AG09309 (cell line): ENCODE measurements around the gene GADL1.

ENCODE experiments used
- DNase-seq: peaks from one replicate; pipeline ENCODE4 v3.0.0-alpha.2; 2010; ENCODE audit warnings: low read depth
- H3K4me3 ChIP-seq: 2 replicates; pipeline ENCODE4 v1.5.1; 2011; ENCODE audit warnings: mild to moderate bottlenecking, low read depth, low read length, moderate library complexity; ENCODE audit not compliant: control insufficient read depth
- TF ChIP-seq, protein P1 (sequence below): IDR thresholded peaks from 2 replicates; pipeline ENCODE4 v1.5.1; 2011; ENCODE audit warnings: mild to moderate bottlenecking, low read depth, low read length, inconsistent platforms; ENCODE audit not compliant: insufficient read depth, control insufficient read depth; ENCODE audit errors: missing control alignments

GADL1 gene

DNA sequence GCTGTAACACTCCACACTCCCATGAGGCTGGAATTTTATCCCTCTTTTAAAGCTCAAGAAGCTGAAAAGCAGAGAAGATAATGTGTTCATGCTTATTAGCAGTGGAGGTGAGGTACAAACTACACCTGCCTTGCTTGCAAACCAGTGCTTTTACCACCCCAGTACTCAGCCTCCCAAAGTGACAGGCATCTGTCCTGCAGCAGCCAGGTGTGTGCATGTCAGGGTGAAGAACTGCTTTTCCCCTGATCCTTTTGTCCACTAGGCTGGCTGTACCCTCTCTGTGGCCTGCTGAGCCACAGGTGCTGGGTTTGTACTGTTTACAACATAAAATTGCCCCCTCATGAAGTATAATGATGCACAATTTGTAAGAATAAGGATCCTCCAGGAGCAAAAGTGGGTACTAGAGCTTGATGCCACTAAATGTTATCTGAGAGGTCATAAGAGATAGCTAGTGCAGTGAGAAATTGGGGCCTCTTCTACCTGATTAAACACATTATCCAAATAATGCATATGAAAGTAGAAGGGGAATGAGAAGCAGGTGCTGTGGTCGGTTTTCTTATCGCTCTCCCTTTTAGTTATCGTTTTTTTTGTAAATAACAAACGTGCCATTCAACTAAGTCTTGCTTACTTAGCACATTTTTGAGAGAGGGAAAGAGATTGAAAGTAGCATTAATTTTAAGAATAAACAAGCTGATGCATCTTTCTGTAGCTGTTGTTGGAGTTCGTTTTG lies 39.2 kb upstream of the GADL1 start:
- no peak overlapping the region for H3K4me3 ChIP-seq
- TF ChIP-seq, protein P1, sequence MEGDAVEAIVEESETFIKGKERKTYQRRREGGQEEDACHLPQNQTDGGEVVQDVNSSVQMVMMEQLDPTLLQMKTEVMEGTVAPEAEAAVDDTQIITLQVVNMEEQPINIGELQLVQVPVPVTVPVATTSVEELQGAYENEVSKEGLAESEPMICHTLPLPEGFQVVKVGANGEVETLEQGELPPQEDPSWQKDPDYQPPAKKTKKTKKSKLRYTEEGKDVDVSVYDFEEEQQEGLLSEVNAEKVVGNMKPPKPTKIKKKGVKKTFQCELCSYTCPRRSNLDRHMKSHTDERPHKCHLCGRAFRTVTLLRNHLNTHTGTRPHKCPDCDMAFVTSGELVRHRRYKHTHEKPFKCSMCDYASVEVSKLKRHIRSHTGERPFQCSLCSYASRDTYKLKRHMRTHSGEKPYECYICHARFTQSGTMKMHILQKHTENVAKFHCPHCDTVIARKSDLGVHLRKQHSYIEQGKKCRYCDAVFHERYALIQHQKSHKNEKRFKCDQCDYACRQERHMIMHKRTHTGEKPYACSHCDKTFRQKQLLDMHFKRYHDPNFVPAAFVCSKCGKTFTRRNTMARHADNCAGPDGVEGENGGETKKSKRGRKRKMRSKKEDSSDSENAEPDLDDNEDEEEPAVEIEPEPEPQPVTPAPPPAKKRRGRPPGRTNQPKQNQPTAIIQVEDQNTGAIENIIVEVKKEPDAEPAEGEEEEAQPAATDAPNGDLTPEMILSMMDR: no peak
- DNase-seq: no peak

DNA sequence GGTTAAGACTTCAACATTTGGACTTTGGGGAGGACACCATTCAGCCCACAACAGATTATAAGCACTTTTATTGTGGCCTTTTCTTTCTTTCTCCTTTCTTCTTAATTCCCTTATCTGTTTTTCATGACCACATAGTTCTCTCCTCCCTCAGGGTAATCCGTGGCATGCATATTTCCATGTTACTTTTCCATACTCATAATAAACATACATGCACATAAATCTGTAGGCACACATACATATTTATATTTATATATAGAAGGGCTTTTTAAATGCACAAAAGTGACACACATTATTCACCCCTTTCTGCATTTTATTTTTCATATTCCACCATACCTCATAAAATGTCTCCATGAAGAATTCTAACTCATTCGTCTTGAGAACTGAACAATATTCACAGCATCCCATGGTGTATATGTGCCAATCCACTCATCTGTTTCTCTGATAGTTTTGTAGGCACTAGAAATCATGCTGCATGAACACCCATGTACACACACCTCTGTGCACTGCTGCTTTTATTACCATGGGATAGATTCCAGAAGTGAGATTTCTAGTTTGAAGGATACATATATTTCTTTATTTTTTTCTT lies 38.1 kb upstream of the GADL1 start:
- TF ChIP-seq, protein P1: no peak
- H3K4me3 ChIP-seq: no peak overlapping the region
- DNase-seq: no peak

DNA sequence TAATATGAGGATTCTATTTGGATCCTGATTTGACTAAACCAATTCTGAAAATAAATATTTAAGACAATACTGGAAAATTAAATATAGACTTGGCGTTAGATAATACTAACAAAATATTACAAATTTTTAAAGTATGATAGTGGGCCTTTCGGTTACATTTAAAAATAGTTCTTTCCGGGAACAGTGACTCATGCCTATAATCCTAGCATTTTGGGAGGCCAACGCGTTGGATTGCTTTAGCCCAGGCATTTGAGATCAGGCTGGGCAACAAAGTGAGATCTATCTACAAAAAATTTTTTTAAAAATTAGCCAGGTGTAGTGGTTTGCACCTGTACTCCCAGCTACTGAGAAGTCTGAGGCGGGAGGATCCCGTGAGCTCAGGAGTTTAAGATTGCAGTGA lies 30.3 kb upstream of the GADL1 start:
- TF ChIP-seq, protein P1: no peak
- DNase-seq: no peak

DNA sequence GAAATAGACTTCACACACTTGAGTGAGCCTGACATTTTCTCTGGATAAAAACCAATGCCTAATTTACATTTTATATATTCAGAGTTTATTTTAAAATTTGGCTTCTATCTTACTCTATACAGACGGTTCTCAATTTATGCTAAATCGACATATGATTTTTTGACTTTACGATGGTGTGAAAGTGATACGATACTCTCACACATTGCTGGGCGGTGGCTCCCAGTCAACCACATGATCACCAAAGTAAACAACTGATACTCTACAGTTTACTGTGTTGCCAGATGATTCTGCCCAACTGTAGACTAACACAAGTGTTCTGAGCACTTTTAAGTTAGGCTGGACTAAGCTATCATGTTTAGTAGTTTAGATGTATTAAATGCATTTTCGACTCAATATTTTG lies 25.1 kb upstream of the GADL1 start:
- TF ChIP-seq, protein P1: no peak

More for the DNA sequence above, 30.3 kb upstream of the GADL1 start:
- H3K4me3 ChIP-seq: no peak overlapping the region

DNA sequence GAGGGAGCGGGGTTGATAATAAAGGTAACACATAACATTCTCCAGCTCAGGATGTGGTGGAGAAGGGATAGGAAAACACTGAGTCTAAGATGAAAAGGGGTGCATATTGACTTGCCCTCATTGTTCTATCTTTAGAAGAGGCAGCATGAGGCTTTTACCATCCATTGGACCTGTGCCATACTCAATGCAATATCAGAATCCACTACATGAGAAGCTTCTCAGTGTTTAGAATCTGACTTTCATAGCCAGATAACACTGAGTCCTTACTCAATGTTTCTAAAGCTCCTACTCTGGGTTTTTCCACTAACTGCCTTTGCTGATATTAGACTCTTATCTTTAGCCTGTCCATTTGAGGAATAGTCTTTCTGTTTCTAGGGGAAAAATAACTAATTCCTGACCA lies 24.3 kb upstream of the GADL1 start:
- DNase-seq: no peak
- no peak overlapping the region for H3K4me3 ChIP-seq

More for the DNA sequence above, 25.1 kb upstream of the GADL1 start:
- DNase-seq: no peak
- H3K4me3 ChIP-seq: no peak overlapping the region

DNA sequence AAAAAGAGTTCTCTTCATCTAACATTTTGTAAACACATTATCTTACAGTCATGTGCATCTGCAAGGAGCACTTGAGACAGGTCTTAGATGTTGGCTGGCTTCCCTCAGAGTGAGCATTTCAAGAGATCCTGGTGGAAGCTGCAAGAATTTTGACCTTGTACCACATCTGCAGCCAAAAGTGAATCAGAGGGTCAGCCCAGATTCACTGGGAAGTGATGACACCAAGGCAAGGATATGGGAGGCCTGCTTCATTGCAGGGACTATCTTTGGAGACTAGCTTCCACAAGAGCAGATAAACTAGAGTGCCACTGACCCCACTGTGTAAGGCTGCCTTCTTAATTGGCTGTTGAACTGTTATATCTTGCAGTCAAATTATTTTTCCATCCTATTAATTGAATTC lies 21.3 kb upstream of the GADL1 start:
- peak; percentile 3 for DNase-seq
- H3K4me3 ChIP-seq: no peak overlapping the region
- TF ChIP-seq, protein P1: no peak

More for the DNA sequence above, 24.3 kb upstream of the GADL1 start:
- TF ChIP-seq, protein P1: no peak

DNA sequence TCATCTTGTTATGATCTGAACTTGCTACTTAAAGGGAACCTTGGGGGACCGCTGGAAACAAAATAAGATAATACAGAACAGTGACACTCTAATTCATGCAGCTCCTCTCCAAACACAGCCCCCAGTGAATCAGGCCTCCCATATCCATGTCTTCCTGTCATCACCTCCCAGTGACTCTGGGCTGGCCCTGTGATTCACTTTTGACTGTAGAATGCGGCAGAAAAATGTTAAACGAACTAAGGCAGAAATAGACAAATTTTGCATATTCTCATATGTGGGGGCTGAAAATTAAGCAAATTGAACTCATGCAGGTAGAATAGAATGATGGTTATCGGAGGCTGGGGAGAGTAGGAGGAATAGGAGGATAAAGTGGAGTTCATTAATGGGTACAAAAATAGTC lies 20.2 kb upstream of the GADL1 start:
- H3K4me3 ChIP-seq: no peak overlapping the region
- no peak for DNase-seq
- TF ChIP-seq, protein P1: no peak
